ENCODE measurements around the gene GCK. TPM values are rescaled to one million over a fixed set of nuclear protein-coding genes. Genes with fewer than 3 reads are reported as not detected.

GCK gene
- total and polyA plus RNA-seq, 2 donors: 1.4 to 2.1 TPM

GRCh38 chr7:44109991-44110390 is 79.2 kb downstream of the GCK start:
- 94% methylated on average over 18 of the region's 18 CpGs for WGBS
- no peak overlapping the region for H3K27ac ChIP-seq (ENCODE audit: low read depth)
- H3K36me3 ChIP-seq (ENCODE audit: insufficient read depth): no peaks in the 10 kb centered on the region
- no peak for DNase-seq (ENCODE audit: extremely low spot score)
- H3K4me1 ChIP-seq (ENCODE audit: insufficient read depth): no peaks in the 10 kb centered on the region
- no peak overlapping the region for H3K4me3 ChIP-seq (ENCODE audit: low read depth, low read length)

- 86% methylated on average over 21 of the region's 21 CpGs for WGBS
- no peak overlapping the region for H3K27ac ChIP-seq (ENCODE audit: low read depth)
- H3K4me1 ChIP-seq (ENCODE audit: insufficient read depth): no peaks in the 10 kb centered on the region
- no peaks in the 10 kb centered on the region for H3K36me3 ChIP-seq (ENCODE audit: insufficient read depth)
- no peak overlapping the region for H3K4me3 ChIP-seq (ENCODE audit: low read depth, low read length)
- DNase-seq (ENCODE audit: extremely low spot score): no peak
Observed at GRCh38 chr7:44108768-44109750, 80.2 kb downstream of the GCK start.

GRCh38 chr7:44107961-44108767 is 81.1 kb downstream of the GCK start:
- Histone ChIP-seq H3K36me3 (ENCODE audit: insufficient read depth) (no peaks in the 10 kb centered on the region), H3K27ac (ENCODE audit: low read depth) (no peak overlapping the region), H3K4me3 (ENCODE audit: low read depth, low read length) (no peak overlapping the region), H3K4me1 (ENCODE audit: insufficient read depth) (no peaks in the 10 kb centered on the region)
- no peak for DNase-seq (ENCODE audit: extremely low spot score)
- WGBS: 88% methylated on average over 21 of the region's 21 CpGs

GRCh38 chr7:44107116-44107960 is 81.9 kb downstream of the GCK start:
- no peak overlapping the region for H3K4me3 ChIP-seq (ENCODE audit: low read depth, low read length)
- WGBS: 89% methylated on average over 18 of the region's 18 CpGs
- no peak for DNase-seq (ENCODE audit: extremely low spot score)
- H3K4me1 ChIP-seq (ENCODE audit: insufficient read depth): no peaks in the 10 kb centered on the region
- no peak overlapping the region for H3K27ac ChIP-seq (ENCODE audit: low read depth)
- no peaks in the 10 kb centered on the region for H3K36me3 ChIP-seq (ENCODE audit: insufficient read depth)

GRCh38 chr7:44106311-44107065 is 82.8 kb downstream of the GCK start:
- 91% methylated on average over 10 of the region's 10 CpGs for WGBS
- Histone ChIP-seq H3K4me1 (ENCODE audit: insufficient read depth) (no peaks in the 10 kb centered on the region), H3K27ac (ENCODE audit: low read depth) (no peak overlapping the region), H3K4me3 (ENCODE audit: low read depth, low read length) (no peak overlapping the region), H3K36me3 (ENCODE audit: insufficient read depth) (no peaks in the 10 kb centered on the region)
- no peak for DNase-seq (ENCODE audit: extremely low spot score)

GRCh38 chr7:44105832-44106231 is 83.4 kb downstream of the GCK start:
- no peaks in the 10 kb centered on the region for H3K36me3 ChIP-seq (ENCODE audit: insufficient read depth)
- 81% methylated on average over 2 of the region's 2 CpGs for WGBS
- DNase-seq (ENCODE audit: extremely low spot score): no peak
- H3K4me1 ChIP-seq (ENCODE audit: insufficient read depth): no peaks in the 10 kb centered on the region
- H3K27ac ChIP-seq (ENCODE audit: low read depth): peak overlapping the region; percentile 69
- peak overlapping the region; percentile 59 for H3K4me3 ChIP-seq (ENCODE audit: low read depth, low read length)

GRCh38 chr7:44104860-44105771 is 84.1 kb downstream of the GCK start:
- H3K4me1 ChIP-seq (ENCODE audit: insufficient read depth): no peaks in the 10 kb centered on the region
- WGBS: 14% methylated on average over 28 of the region's 28 CpGs
- H3K36me3 ChIP-seq (ENCODE audit: insufficient read depth): no peaks in the 10 kb centered on the region

GRCh38 chr7:44103923-44104859 is 85.0 kb downstream of the GCK start, which contains the start of gene AEBP1:
Gene AEBP1 (plus strand): TSS chr7:44104345. CDS start chr7:44104666, 321 bp downstream.
- no peaks in the 10 kb centered on the region for H3K4me1 ChIP-seq (ENCODE audit: insufficient read depth)
- peak within 1 kb of the TSS; percentile 59 for H3K4me3 ChIP-seq (ENCODE audit: low read depth, low read length)
- no peaks in the 10 kb centered on the region for H3K36me3 ChIP-seq (ENCODE audit: insufficient read depth)
- DNase-seq (ENCODE audit: extremely low spot score): no peak
- WGBS: 4% methylated on average over 80 of the region's 87 CpGs
- peak within 1 kb of the TSS; percentile 69 for H3K27ac ChIP-seq (ENCODE audit: low read depth)

More at GRCh38 chr7:44104860-44105771, 84.1 kb downstream of the GCK start:
- Histone ChIP-seq H3K27ac (ENCODE audit: low read depth) (peak overlapping the region; percentile 69), H3K4me3 (ENCODE audit: low read depth, low read length) (peak overlapping the region; percentile 59)
- no peak for DNase-seq (ENCODE audit: extremely low spot score)

GRCh38 chr7:44103566-44103922 is 85.7 kb downstream of the GCK start:
- DNase-seq (ENCODE audit: extremely low spot score): no peak
- 68% methylated on average over 8 of the region's 8 CpGs for WGBS
- no peak overlapping the region for H3K27ac ChIP-seq (ENCODE audit: low read depth)
- no peaks in the 10 kb centered on the region for H3K4me1 ChIP-seq (ENCODE audit: insufficient read depth)
- no peaks in the 10 kb centered on the region for H3K36me3 ChIP-seq (ENCODE audit: insufficient read depth)
- H3K4me3 ChIP-seq (ENCODE audit: low read depth, low read length): no peak overlapping the region

GRCh38 chr7:44102846-44103565 is 86.2 kb downstream of the GCK start:
- Histone ChIP-seq H3K27ac (ENCODE audit: low read depth) (no peak overlapping the region), H3K4me1 (ENCODE audit: insufficient read depth) (no peaks in the 10 kb centered on the region), H3K4me3 (ENCODE audit: low read depth, low read length) (no peak overlapping the region), H3K36me3 (ENCODE audit: insufficient read depth) (no peaks in the 10 kb centered on the region)
- no peak for DNase-seq (ENCODE audit: extremely low spot score)
- WGBS: 90% methylated on average over 8 of the region's 8 CpGs

Data from urinary bladder (tissue), 4 donors.